Right lobe of liver (tissue), 4 donors: Measurements from ENCODE around the gene FYB1.

Experiments
- POLR2A ChIP-seq: fragments of 450-650 bp; IDR thresholded peaks from one replicate; pipeline ENCODE4 v1.6.1; 2017; ENCODE audit warnings: antibody characterized with exemption, mild to moderate bottlenecking
- TF ChIP-seq, protein P1 (sequence below), 4 donors: fragments of 200-600 bp in 3 of 4; fragments of 450-650 bp in 1 of 4; IDR thresholded peaks; one replicate each; pipeline versions ENCODE4 v1.5.1 to v1.8.0; 2016 to 2022; ENCODE audit warnings: antibody characterized with exemption in 4 of 4, mild to moderate bottlenecking in 2 of 4
- donor health status: DM: no; HTN: no; CAD: no.
- donor health status: DM: no; HTN: no; CAD: no.
- donor health status: DM: no; HTN: yes; CAD: no.

DNA sequence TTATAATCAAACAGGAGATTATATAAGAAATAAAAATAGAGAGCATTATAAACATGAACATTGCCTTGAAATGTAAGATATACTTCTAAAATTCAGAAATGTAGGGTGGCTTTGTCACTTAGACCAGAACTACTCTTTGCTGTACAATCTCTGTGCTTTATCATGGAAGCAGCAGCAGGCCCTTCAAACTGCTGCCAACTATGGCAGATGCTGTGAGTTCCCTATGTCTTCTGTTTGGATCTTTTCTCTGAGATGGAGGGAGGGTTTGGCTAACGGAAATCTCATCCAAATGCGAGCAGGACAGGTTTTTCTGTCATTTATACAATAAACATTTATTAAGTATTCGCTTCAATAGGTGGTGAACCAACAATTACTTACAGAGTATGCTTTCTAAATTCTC lies 110.4 kb downstream of the FYB1 start:
- TF ChIP-seq, protein P1, sequence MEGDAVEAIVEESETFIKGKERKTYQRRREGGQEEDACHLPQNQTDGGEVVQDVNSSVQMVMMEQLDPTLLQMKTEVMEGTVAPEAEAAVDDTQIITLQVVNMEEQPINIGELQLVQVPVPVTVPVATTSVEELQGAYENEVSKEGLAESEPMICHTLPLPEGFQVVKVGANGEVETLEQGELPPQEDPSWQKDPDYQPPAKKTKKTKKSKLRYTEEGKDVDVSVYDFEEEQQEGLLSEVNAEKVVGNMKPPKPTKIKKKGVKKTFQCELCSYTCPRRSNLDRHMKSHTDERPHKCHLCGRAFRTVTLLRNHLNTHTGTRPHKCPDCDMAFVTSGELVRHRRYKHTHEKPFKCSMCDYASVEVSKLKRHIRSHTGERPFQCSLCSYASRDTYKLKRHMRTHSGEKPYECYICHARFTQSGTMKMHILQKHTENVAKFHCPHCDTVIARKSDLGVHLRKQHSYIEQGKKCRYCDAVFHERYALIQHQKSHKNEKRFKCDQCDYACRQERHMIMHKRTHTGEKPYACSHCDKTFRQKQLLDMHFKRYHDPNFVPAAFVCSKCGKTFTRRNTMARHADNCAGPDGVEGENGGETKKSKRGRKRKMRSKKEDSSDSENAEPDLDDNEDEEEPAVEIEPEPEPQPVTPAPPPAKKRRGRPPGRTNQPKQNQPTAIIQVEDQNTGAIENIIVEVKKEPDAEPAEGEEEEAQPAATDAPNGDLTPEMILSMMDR (IDR thresholded peaks at IDR 0.05): no peak
- no peak for TF ChIP-seq POLR2A
